WERI-Rb-1 (cell line): ENCODE data around the gene VWDE.

Source experiments
- DNase-seq: peaks from one replicate; pipeline ENCODE4 v3.0.0-alpha.2; 2020
- H3K27ac ChIP-seq: fragments of 250-450 bp; sonication (Bioruptor Pico); 2 replicates; pipeline ENCODE4 v1.5.1; 2020; ENCODE audit warnings: mild to moderate bottlenecking, moderate library complexity
- H3K27me3 ChIP-seq: fragments of 250-450 bp; sonication (Bioruptor Pico); 2 replicates; pipeline ENCODE4 v1.5.1; 2021; ENCODE audit warnings: mild to moderate bottlenecking, low read depth, moderate library complexity; ENCODE audit not compliant: insufficient read depth, severe bottlenecking
- H3K36me3 ChIP-seq: fragments of 250-450 bp; sonication (Bioruptor Pico); 2 replicates; pipeline ENCODE4 v1.5.1; 2020; ENCODE audit warnings: mild to moderate bottlenecking, moderate library complexity
- H3K4me3 ChIP-seq: 2 replicates; pipeline ENCODE4 v1.5.1; 2011; ENCODE audit warnings: low read depth, mild to moderate bottlenecking, control low read depth, low read length
- H3K9me3 ChIP-seq: fragments of 250-450 bp; sonication (Bioruptor Pico); 2 replicates; pipeline ENCODE4 v1.5.1; 2021; ENCODE audit warnings: mild to moderate bottlenecking, moderate library complexity; ENCODE audit not compliant: severe bottlenecking
- CTCF ChIP-seq: IDR thresholded peaks from 2 replicates; pipeline ENCODE4 v1.5.1; 2011; ENCODE audit warnings: low read depth, mild to moderate bottlenecking, control low read depth, inconsistent platforms, low read length

The VWDE gene

GRCh38 chr7:12322284-12322902 is 81.3 kb downstream of the VWDE start:
- DNase-seq = no peak
- no peaks in the 10 kb centered on the region for H3K9me3 ChIP-seq
- H3K27ac ChIP-seq = no peak overlapping the region
- H3K27me3 ChIP-seq = no peaks in the 10 kb centered on the region
- H3K36me3 ChIP-seq = no peaks in the 10 kb centered on the region
- 0 out of 2 replicates have a peak, but pooled peaks have one; percentile 13 for TF ChIP-seq CTCF
- H3K4me3 ChIP-seq = no peak overlapping the region

- no peak for DNase-seq
- Histone ChIP-seq H3K4me3 (no peak overlapping the region), H3K27me3 (no peaks in the 10 kb centered on the region), H3K36me3 (no peaks in the 10 kb centered on the region), H3K27ac (no peak overlapping the region), H3K9me3 (no peaks in the 10 kb centered on the region)
- no peak for TF ChIP-seq CTCF
Observed at GRCh38 chr7:12320987-12321647, 82.5 kb downstream of the VWDE start.

DNA sequence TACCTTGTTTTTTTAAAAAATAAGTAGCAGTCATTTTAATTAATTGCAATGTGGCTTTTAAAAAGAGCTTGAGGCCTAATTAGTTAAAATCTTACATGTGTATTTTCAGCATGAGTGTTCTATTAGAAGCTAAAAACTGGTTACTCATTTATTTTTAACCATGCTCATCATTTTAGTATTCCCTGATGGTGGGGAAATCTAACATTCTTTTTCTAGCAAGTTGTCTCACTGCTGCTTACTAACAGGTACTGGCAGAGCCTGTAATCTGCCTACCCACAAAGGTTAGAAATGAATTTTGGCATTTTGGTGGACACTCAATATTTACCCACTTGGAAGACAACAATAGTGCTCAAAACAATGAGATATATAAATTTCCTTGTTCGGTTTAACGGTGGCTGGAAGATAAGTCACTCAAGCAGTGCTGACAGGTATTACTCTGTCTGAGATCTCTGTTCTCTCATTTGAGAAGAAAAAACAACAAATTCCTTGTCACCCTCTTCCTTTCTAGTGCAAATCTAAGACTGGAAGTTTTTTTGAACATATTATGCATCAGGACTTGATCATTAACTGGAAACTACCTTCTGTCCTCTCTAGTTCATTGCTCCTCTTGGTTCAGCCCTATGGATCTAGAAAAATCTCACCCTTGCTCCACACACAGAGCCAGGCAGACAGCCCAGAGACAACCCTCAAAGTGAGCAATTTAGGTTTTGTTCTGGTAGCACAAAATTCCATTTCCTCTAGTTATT is 83.3 kb downstream of the VWDE start:
- no peaks in the 10 kb centered on the region for H3K9me3 ChIP-seq
- H3K36me3 ChIP-seq = no peaks in the 10 kb centered on the region
- H3K27ac ChIP-seq = no peak overlapping the region
- TF ChIP-seq CTCF = no peak
- H3K27me3 ChIP-seq = no peaks in the 10 kb centered on the region
- H3K4me3 ChIP-seq = no peak overlapping the region
- no peak for DNase-seq

GRCh38 chr7:12317675-12318074 is 86.0 kb downstream of the VWDE start:
- Histone ChIP-seq H3K27me3 (no peaks in the 10 kb centered on the region), H3K9me3 (no peaks in the 10 kb centered on the region), H3K36me3 (no peaks in the 10 kb centered on the region), H3K4me3 (no peak overlapping the region), H3K27ac (no peak overlapping the region)
- no peak for DNase-seq
- TF ChIP-seq CTCF = no peak

DNA sequence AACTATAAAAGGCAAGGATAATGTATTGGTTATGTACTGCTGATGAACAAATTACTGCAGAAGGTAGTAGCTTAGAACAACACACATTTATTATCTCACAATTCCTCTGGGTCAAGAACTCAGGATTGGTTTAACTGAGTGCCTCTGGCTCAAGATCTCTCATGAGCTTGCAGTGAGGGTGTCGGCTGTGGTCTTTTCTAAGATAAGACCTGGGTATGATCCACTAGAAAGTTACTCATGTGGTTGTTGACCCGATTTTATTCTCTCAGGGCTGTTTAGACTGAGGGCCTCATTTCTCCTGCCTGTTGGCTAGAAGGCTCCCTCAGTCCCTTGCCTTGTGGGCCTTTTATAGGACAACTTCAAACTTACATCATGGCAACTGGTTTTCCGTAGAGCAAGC is 86.7 kb downstream of the VWDE start:
- Histone ChIP-seq H3K4me3 (no peak overlapping the region), H3K27ac (no peak overlapping the region), H3K36me3 (no peaks in the 10 kb centered on the region), H3K9me3 (no peaks in the 10 kb centered on the region), H3K27me3 (no peaks in the 10 kb centered on the region)
- TF ChIP-seq CTCF = no peak
- no peak for DNase-seq
